Adrenal gland (tissue), 12 donors: Measurements from ENCODE around the gene PPIL6. TPM values are rescaled to one million over a fixed set of nuclear protein-coding genes. Genes with fewer than 3 reads are reported as not detected.

Source experiments
- DNase-seq, 7 donors: peaks; one replicate each; pipeline ENCODE4 v3.0.0-alpha.2; 2019 to 2020
- H3K27ac ChIP-seq, 5 donors: fragments of 200-600 bp; sonication (generic) in 4 of 5; 1 replicate in 3 of 5; 2 replicates in 2 of 5; pipeline versions ENCODE4 v1.5.1 to v1.8.0; 2016 to 2020; ENCODE audit warnings: mild to moderate bottlenecking in 1 of 5
- H3K27me3 ChIP-seq: fragments of 200-600 bp; 2 replicates; pipeline ENCODE4 v1.8.0; 2021
- H3K36me3 ChIP-seq, 2 donors: fragments of 200-600 bp; replicated peaks in 1 of 2; 1 replicate in 1 of 2; 2 replicates in 1 of 2; pipeline versions ENCODE4 v1.5.1 to v1.8.0; 2018 to 2022
- H3K4me1 ChIP-seq, 2 donors: fragments of 200-600 bp; replicated peaks in 1 of 2; 1 replicate in 1 of 2; 2 replicates in 1 of 2; pipeline versions ENCODE4 v1.5.1 to v1.8.0; 2018 to 2021
- H3K4me3 ChIP-seq, 4 donors: fragments of 200-600 bp; sonication (generic) in 3 of 4; one replicate each; pipeline ENCODE4 v1.5.1; 2016 to 2018
- H3K9me3 ChIP-seq, 3 donors: fragments of 200-600 bp; sonication (generic) in 1 of 3; replicated peaks in 1 of 3; 1 replicate in 2 of 3; 2 replicates in 1 of 3; pipeline versions ENCODE4 v1.5.1 to v1.8.0; 2016 to 2021
- CTCF ChIP-seq, 6 experiments: fragments of 450-650 bp in 4 of 6; fragments of 200-600 bp in 2 of 6; sonication (generic) in 1 of 6; IDR thresholded peaks; 1 replicate in 5 of 6; 2 replicates in 1 of 6; pipeline versions ENCODE4 v1.5.1 to v1.8.0; 2016 to 2021; ENCODE audit warnings: antibody characterized with exemption in 6 of 6, mild to moderate bottlenecking in 2 of 6, moderate library complexity in 1 of 6
- POLR2A ChIP-seq, 2 donors: fragments of 450-650 bp; IDR thresholded peaks; one replicate each; pipeline ENCODE4 v1.6.1; 2017; ENCODE audit warnings: antibody characterized with exemption in 2 of 2, mild to moderate bottlenecking in 2 of 2, moderate library complexity in 1 of 2
- WGBS, 4 donors: extraction: QIAGEN DNeasy Blood & Tissue Kit in 2 of 4; methylation state at CpG; one replicate each; pipeline versions ENCODE4 v1.1.5 to v1.1.7; 2013 to 2017; 5-methylcytosine and 5-hydroxymethylcytosine counted together
- intact Hi-C, 2 donors: fragments of 100-400 bp; cut with DNase I; formaldehyde crosslinking; loops; one replicate each; pipeline versions ENCODE4 v1.14.1 to v1.15.0; 2022 to 2023
- polyA plus RNA-seq, 3 donors: library from polyadenylated mRNA; stranded (reverse); fragments of 200-250 nt in 2 of 3; fragments of 350-450 nt in 1 of 3; fragmentation: Illumina TruSeq in 1 of 3; extraction: RNeasy Lipid Tissue Mini Kit (QIAGEN cat#74804) in 1 of 3; gene quantifications; one replicate each; pipeline ENCODE4 v1.2.3, GENCODE V29; 2013 to 2014
- total RNA-seq, 9 donors: library from RNA; depleted of rRNA in 4 of 9; stranded (reverse); fragments of >200 nt in 4 of 9; fragments of 120-200 nt in 1 of 9; fragmentation: NEBNext Ultra II Directional in 1 of 9; extraction: Animal tissue kit (Norgen Biotek cat#: 25700) in 1 of 9; gene quantifications; one replicate each; pipeline versions ENCODE4 v1.1.0 to v1.2.4, GENCODE V29; 2013 to 2023
- donor health status: healthy with polysubstance abuse.
- donor health status: Bipolar disorder and iron deficiency.
- donor health status: DM: yes; HTN: yes; CAD: no.
- donor health status: DM: no; HTN: no; CAD: no.
- donor health status: DM: no; HTN: no; CAD: no.
- donor health status: DM: yes; HTN: yes; CAD: no.

The PPIL6 gene
- total and polyA plus RNA-seq, 12 donors = 0.48 to 3.3 (median 1.3) TPM

GRCh38 chr6:109362102-109362884 lies 78.1 kb downstream of the PPIL6 start:
- Histone ChIP-seq H3K27ac (no peak overlapping the region), H3K9me3 (no peaks in the 10 kb centered on the region), H3K4me1 (no peaks in the 10 kb centered on the region), H3K36me3 (peaks cover 0 to 23% of the 10 kb centered on the region in 2 donors), H3K4me3 (no peak overlapping the region), H3K27me3 (no peaks in the 10 kb centered on the region)
- intact Hi-C loops = no loop called here
- no peak for DNase-seq
- WGBS, 4 donors = 93 to 96% (median 94%) methylated on average over 6 to 7 of the region's 7 CpGs
- TF ChIP-seq POLR2A (IDR thresholded peaks at IDR 0.05) (no peak), CTCF (IDR thresholded peaks at IDR 0.05) (no peak)

- H3K4me3 ChIP-seq = no peak overlapping the region
- TF ChIP-seq CTCF (IDR thresholded peaks at IDR 0.05) = no peak
- no peak for TF ChIP-seq POLR2A (IDR thresholded peaks at IDR 0.05)
- no peaks in the 10 kb centered on the region for H3K4me1 ChIP-seq
- no peaks in the 10 kb centered on the region for H3K27me3 ChIP-seq
- intact Hi-C loops = no loop called here
- DNase-seq = no peak
- H3K36me3 ChIP-seq = peaks cover 0 to 15% of the 10 kb centered on the region in 2 donors
- H3K9me3 ChIP-seq = no peaks in the 10 kb centered on the region
- H3K27ac ChIP-seq = no peak overlapping the region
These were observed 79.6 kb downstream of the PPIL6 start for GRCh38 chr6:109360791-109361190.

GRCh38 chr6:109360281-109360680 lies 80.1 kb downstream of the PPIL6 start:
- H3K9me3 ChIP-seq = no peaks in the 10 kb centered on the region
- DNase-seq = no peak
- H3K36me3 ChIP-seq = peaks cover 0 to 13% of the 10 kb centered on the region in 2 donors
- intact Hi-C loops = no loop called here
- TF ChIP-seq CTCF (IDR thresholded peaks at IDR 0.05) (no peak), POLR2A (IDR thresholded peaks at IDR 0.05) (no peak)
- no peaks in the 10 kb centered on the region for H3K4me1 ChIP-seq
- H3K4me3 ChIP-seq = no peak overlapping the region
- no peaks in the 10 kb centered on the region for H3K27me3 ChIP-seq
- WGBS, 4 donors = 95 to 100% (median 100%) methylated on average over 1 of the region's 1 CpG
- no peak overlapping the region for H3K27ac ChIP-seq

- Histone ChIP-seq H3K4me3 (no peak overlapping the region), H3K36me3 (peaks cover 0 to 13% of the 10 kb centered on the region in 2 donors), H3K27me3 (no peaks in the 10 kb centered on the region), H3K9me3 (no peaks in the 10 kb centered on the region), H3K4me1 (no peaks in the 10 kb centered on the region), H3K27ac (no peak overlapping the region)
- intact Hi-C loops = no loop called here
- no peak for DNase-seq
- TF ChIP-seq CTCF (IDR thresholded peaks at IDR 0.05) = no peak
- TF ChIP-seq POLR2A (IDR thresholded peaks at IDR 0.05) = no peak
- WGBS, 4 donors = 91 to 100% (median 95%) methylated on average over 2 of the region's 2 CpGs
These were observed 81.2 kb downstream of the PPIL6 start for GRCh38 chr6:109359248-109359647.
